Smooth muscle cell (in vitro differentiated cells): ENCODE data around the gene SPATS1. TPM values are rescaled to one million over a fixed set of nuclear protein-coding genes. Genes with fewer than 3 reads are reported as not detected.

Experiments used
- DNase-seq: peaks from one replicate; lab custom pipeline; 2025; ENCODE audit not compliant: unreplicated experiment; lab: John Stamatoyannopoulos, UW
- H2AFZ ChIP-seq: fragments of 200-600 bp; sonication (generic); 2 replicates; pipeline ENCODE4 v1.6.0; 2016; ENCODE audit warnings: antibody characterized with exemption, low read depth, mild to moderate bottlenecking
- H3F3A ChIP-seq: fragments of 200-600 bp; sonication (generic); 2 replicates; pipeline ENCODE4 v1.6.0; 2017; ENCODE audit warnings: antibody characterized with exemption, low read depth
- H3K27ac ChIP-seq: fragments of 200-600 bp; sonication (generic); 2 replicates; pipeline ENCODE4 v1.5.1; 2016; ENCODE audit warnings: low read depth, mild to moderate bottlenecking
- H3K27me3 ChIP-seq: fragments of 200-600 bp; sonication (generic); 2 replicates; pipeline ENCODE4 v1.6.1; 2016; ENCODE audit warnings: low read depth, mild to moderate bottlenecking
- H3K36me3 ChIP-seq: fragments of 200-600 bp; sonication (generic); 2 replicates; pipeline ENCODE4 v1.5.1; 2016; ENCODE audit warnings: low read depth
- H3K4me1 ChIP-seq: fragments of 200-600 bp; sonication (generic); 2 replicates; pipeline ENCODE4 v1.5.1; 2016; ENCODE audit warnings: low read depth
- H3K4me2 ChIP-seq: fragments of 200-600 bp; sonication (generic); 2 replicates; pipeline ENCODE4 v1.6.0; 2016; ENCODE audit warnings: mild to moderate bottlenecking
- H3K4me3 ChIP-seq: fragments of 200-600 bp; sonication (generic); 2 replicates; pipeline ENCODE4 v1.5.1; 2016; ENCODE audit warnings: mild to moderate bottlenecking
- H3K79me2 ChIP-seq: fragments of 200-600 bp; sonication (generic); 2 replicates; pipeline ENCODE4 v1.6.0; 2016; ENCODE audit warnings: low read depth, mild to moderate bottlenecking
- H3K9ac ChIP-seq: fragments of 200-600 bp; sonication (generic); 2 replicates; pipeline ENCODE4 v1.6.0; 2016; ENCODE audit warnings: low read depth
- H3K9me3 ChIP-seq: fragments of 200-600 bp; sonication (generic); replicated peaks from 2 replicates; pipeline ENCODE4 v1.5.1; 2016; ENCODE audit warnings: low read depth
- H4K20me1 ChIP-seq: fragments of 200-600 bp; sonication (generic); 2 replicates; pipeline ENCODE4 v1.6.0; 2016; ENCODE audit warnings: low read depth
- WGBS: methylation state at CpG from one replicate; pipeline ENCODE4 v1.1.7; 2016; ENCODE audit warnings: low lambda C conversion rate; 5-methylcytosine and 5-hydroxymethylcytosine counted together
- polyA plus RNA-seq: library from polyadenylated mRNA; unstranded; fragments of >200 nt; fragmentation: Nextera tagmentation; extraction: Ambion mirVana; gene quantifications from 2 replicates; pipeline ENCODE4 v1.2.1, GENCODE V29; 2016
- total RNA-seq: library from RNA; depleted of rRNA; stranded (reverse); fragments of >200 nt; gene quantifications from 2 replicates; pipeline ENCODE4 v1.2.3, GENCODE V29; 2014
- TF ChIP-seq, protein P1 (sequence below): fragments of 200-600 bp; sonication (generic); IDR thresholded peaks from 2 replicates; pipeline ENCODE4 v1.5.1; 2017; ENCODE audit warnings: borderline replicate concordance, mild to moderate bottlenecking, antibody characterized with exemption; ENCODE audit not compliant: insufficient read depth, poor library complexity, severe bottlenecking

SPATS1 gene
- total and polyA plus RNA-seq, 2 experiments from 2014 or later: not detected

DNA sequence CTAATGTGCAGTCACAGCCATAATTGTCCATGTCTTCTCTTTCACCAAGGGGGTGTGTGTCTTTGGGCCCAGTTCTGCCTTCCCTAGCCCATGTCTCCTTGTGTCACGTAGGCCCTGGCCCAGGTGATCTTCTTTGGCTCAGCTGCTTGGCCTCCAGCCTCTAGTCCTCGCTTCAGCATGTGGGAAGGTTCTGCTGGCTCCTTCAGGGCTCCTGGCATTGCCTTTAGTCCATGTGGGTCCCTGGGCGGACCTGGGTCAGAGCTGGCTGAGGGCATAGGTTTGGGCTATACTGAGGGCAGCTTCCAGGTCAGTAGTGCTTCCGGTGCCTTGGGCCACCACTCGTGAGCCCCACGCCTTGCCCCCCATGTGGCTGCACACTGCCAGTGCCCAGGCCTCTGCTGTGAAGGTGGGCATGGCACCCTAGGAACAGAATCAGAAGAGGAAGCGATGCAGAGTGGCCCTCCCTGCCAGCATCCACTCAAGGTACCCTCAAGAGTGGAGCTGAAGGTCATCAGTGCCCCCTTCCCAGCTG is 42.1 kb upstream of the SPATS1 start:
- no peak overlapping the region for H2AFZ ChIP-seq
- TF ChIP-seq, protein P1, sequence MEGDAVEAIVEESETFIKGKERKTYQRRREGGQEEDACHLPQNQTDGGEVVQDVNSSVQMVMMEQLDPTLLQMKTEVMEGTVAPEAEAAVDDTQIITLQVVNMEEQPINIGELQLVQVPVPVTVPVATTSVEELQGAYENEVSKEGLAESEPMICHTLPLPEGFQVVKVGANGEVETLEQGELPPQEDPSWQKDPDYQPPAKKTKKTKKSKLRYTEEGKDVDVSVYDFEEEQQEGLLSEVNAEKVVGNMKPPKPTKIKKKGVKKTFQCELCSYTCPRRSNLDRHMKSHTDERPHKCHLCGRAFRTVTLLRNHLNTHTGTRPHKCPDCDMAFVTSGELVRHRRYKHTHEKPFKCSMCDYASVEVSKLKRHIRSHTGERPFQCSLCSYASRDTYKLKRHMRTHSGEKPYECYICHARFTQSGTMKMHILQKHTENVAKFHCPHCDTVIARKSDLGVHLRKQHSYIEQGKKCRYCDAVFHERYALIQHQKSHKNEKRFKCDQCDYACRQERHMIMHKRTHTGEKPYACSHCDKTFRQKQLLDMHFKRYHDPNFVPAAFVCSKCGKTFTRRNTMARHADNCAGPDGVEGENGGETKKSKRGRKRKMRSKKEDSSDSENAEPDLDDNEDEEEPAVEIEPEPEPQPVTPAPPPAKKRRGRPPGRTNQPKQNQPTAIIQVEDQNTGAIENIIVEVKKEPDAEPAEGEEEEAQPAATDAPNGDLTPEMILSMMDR: no peak

DNA sequence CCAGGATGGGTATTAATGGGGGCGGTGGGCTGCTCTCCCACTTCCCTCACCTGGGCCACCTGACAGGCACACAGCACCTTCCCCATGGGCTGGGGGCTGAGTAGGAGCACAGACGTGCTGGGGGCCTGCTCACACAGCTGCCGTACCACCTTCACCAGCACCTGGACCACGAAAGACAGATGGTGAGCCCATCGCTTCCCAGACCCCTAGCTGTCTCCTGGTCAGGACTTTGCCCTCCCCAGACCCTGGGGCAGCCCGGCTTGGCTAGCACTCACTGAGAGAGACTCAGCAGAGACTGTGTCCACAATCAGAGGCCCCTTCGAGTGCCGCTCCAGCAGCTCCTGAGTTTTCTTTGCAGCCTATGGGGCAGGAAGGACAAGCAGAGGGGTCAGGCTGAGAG is 41.3 kb upstream of the SPATS1 start:
- H3K9ac ChIP-seq: no peak overlapping the region
- no peak overlapping the region for H2AFZ ChIP-seq
- no peak overlapping the region for H3K4me2 ChIP-seq
- no peak overlapping the region for H3K27ac ChIP-seq
- no peak overlapping the region for H3K4me3 ChIP-seq
- peaks cover 4% of the 10 kb centered on the region for H3K4me1 ChIP-seq
- no peaks in the 10 kb centered on the region for H3K79me2 ChIP-seq
- H3F3A ChIP-seq: no peaks in the 10 kb centered on the region
- no peaks in the 10 kb centered on the region for H3K9me3 ChIP-seq
- over 99% methylated on average over 8 of the region's 8 CpGs for WGBS
- H3K36me3 ChIP-seq: no peaks in the 10 kb centered on the region
- peaks cover 30% of the 10 kb centered on the region for H3K27me3 ChIP-seq
- no peaks in the 10 kb centered on the region for H4K20me1 ChIP-seq
- no peak for DNase-seq
- TF ChIP-seq, protein P1: no peak

More for the DNA sequence above, 42.1 kb upstream of the SPATS1 start:
- H3K79me2 ChIP-seq: no peaks in the 10 kb centered on the region
- DNase-seq: no peak
- H3K9ac ChIP-seq: no peak overlapping the region
- peaks cover 38% of the 10 kb centered on the region for H3K27me3 ChIP-seq
- no peak overlapping the region for H3K4me2 ChIP-seq
- WGBS: 85% methylated on average over 7 of the region's 7 CpGs
- peaks cover 4% of the 10 kb centered on the region for H3K4me1 ChIP-seq
- H3K4me3 ChIP-seq: no peak overlapping the region
- no peaks in the 10 kb centered on the region for H3F3A ChIP-seq
- no peaks in the 10 kb centered on the region for H4K20me1 ChIP-seq
- H3K9me3 ChIP-seq: no peaks in the 10 kb centered on the region
- no peak overlapping the region for H3K27ac ChIP-seq
- H3K36me3 ChIP-seq: no peaks in the 10 kb centered on the region

GRCh38 chr6:44301782-44302564 is 40.5 kb upstream of the SPATS1 start:
- Histone ChIP-seq H3K36me3 (no peaks in the 10 kb centered on the region), H3K4me2 (no peak overlapping the region), H3K9ac (no peak overlapping the region), H3K79me2 (no peaks in the 10 kb centered on the region), H3F3A (no peaks in the 10 kb centered on the region), H3K27me3 (peaks cover 22% of the 10 kb centered on the region), H2AFZ (no peak overlapping the region), H3K4me1 (peaks cover 4% of the 10 kb centered on the region), H3K9me3 (no peaks in the 10 kb centered on the region), H3K27ac (no peak overlapping the region), H3K4me3 (no peak overlapping the region), H4K20me1 (no peaks in the 10 kb centered on the region)
- DNase-seq: no peak
- 97% methylated on average over 14 of the region's 14 CpGs for WGBS
- TF ChIP-seq, protein P1: no peak
